Karpas-422 (cell line): Measurements from ENCODE around the gene SYCE1. TPM values are rescaled to one million over a fixed set of nuclear protein-coding genes. Genes with fewer than 3 reads are reported as not detected.
"Not testable (repeated sequence)": the region's sequence is repeated elsewhere in the genome, so short reads cannot be mapped to it uniquely, and the experiment has no call there.

ENCODE experiments used
- DNase-seq: peaks from one replicate; pipeline ENCODE4 v3.0.0-alpha.2; 2015
- H2AFZ ChIP-seq: fragments of 200-600 bp; sonication (generic); 2 replicates; pipeline ENCODE4 v1.6.1; 2014; ENCODE audit warnings: antibody characterized with exemption, low read length, mixed read lengths
- H3K27ac ChIP-seq: fragments of 200-600 bp; sonication (generic); 2 replicates; pipeline ENCODE4 v1.5.1; 2014; ENCODE audit warnings: mild to moderate bottlenecking, low read length, moderate library complexity
- H3K27me3 ChIP-seq: fragments of 200-600 bp; sonication (generic); 2 replicates; pipeline ENCODE4 v1.6.1; 2014; ENCODE audit warnings: low read length, mixed read lengths
- H3K36me3 ChIP-seq: fragments of 200-600 bp; sonication (generic); 2 replicates; pipeline ENCODE4 v1.6.1; 2014; ENCODE audit warnings: low read length, mixed read lengths; ENCODE audit not compliant: insufficient read depth
- H3K4me1 ChIP-seq: fragments of 200-600 bp; sonication (generic); 2 replicates; pipeline ENCODE4 v1.6.1; 2014; ENCODE audit warnings: mild to moderate bottlenecking, low read length, mixed read lengths
- H3K4me2 ChIP-seq: fragments of 200-600 bp; sonication (generic); 2 replicates; pipeline ENCODE4 v1.6.1; 2014; ENCODE audit warnings: low read length, low read depth, mild to moderate bottlenecking; ENCODE audit not compliant: poor library complexity, severe bottlenecking
- H3K4me3 ChIP-seq: fragments of 200-600 bp; sonication (generic); 2 replicates; pipeline ENCODE4 v1.5.1; 2014; ENCODE audit warnings: mild to moderate bottlenecking, antibody characterized with exemption, low read length, mixed read lengths
- H3K79me2 ChIP-seq: fragments of 200-600 bp; sonication (generic); 2 replicates; pipeline ENCODE4 v1.6.1; 2014; ENCODE audit warnings: mild to moderate bottlenecking, low read length, mixed read lengths
- H3K9ac ChIP-seq: fragments of 200-600 bp; sonication (generic); 2 replicates; pipeline ENCODE4 v1.6.0; 2014; ENCODE audit warnings: low read length
- H3K9me2 ChIP-seq: fragments of 200-600 bp; sonication (generic), shearing (Covaris generic); replicated peaks from 2 replicates; pipeline ENCODE4 v1.6.0; 2014; ENCODE audit warnings: mild to moderate bottlenecking, low read length, moderate library complexity; ENCODE audit not compliant: insufficient read depth
- H3K9me3 ChIP-seq: fragments of 300-700, 200-600 bp; sonication (generic); 2 replicates; pipeline ENCODE4 v1.6.1; 2014; ENCODE audit warnings: low read length, mixed read lengths
- H4K20me1 ChIP-seq: fragments of 200-600 bp; sonication (generic); 2 replicates; pipeline ENCODE4 v1.6.1; 2014; ENCODE audit warnings: mild to moderate bottlenecking, antibody characterized with exemption, low read length, low read depth; ENCODE audit not compliant: insufficient read depth
- total RNA-seq: library from RNA; depleted of rRNA; stranded (reverse); fragments of >200 nt; shearing (Covaris generic); gene quantifications from 2 replicates; pipeline ENCODE4 v1.2.3, GENCODE V29; 2014; ENCODE audit warnings: low replicate concordance; rRNA removed

Gene SYCE1
- not detected in 2 replicates for total RNA-seq

DNA sequence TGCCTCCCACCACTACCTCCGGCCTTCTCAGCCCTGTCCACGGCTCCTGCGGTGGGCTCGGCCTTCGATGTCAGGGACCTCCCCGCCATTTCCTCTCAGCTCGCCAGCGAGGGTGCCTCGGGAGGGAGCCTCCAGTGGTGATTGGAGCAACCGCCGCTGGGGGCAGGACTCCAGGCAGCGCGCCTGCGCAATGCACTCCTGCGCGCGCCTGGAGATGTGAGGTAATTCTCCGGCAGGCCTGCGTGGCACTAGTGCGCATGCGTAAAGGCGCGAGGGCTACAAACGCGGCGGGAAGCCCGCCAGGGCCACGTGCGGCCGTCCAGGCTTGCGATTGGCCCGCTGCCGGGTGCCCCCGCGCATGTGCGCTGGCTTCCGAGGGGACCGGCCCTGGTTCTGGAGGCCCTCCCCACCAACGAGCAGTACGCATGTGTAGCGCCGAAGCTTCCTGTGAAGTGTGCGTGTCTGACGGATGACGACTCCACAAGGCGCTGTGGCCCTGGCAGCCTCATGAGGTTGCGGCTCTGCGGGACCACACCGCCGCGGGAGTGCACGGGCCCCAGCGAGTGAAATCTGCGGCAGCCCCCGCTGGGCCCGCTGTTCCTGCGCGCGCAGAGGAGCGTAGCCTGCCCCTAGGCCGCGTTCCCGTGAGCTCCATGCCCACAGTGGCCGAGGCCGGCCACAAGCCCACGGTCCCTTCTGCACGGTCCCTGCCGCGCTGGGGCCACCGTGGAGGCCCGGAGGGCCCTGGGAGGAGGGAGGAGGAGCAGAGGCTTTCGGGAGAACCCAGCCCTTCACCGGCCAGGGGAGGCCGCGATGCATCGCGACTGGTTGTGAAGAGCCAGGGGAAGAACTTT, at the start of gene SYCE1:
Gene SYCE1, minus strand, starts transcription at position 143 of the 854 bp plus-strand sequence. Its CDS starts 54 bp downstream, at position 89.
- Histone ChIP-seq H3K79me2 (no peaks in the 10 kb centered on the region), H3K9me2 (no peaks in the 10 kb centered on the region), H4K20me1 (no peaks in the 10 kb centered on the region), H3K9ac (no peak within 1 kb of the TSS), H3K36me3 (no peaks in the 10 kb centered on the region; the same call in 1 of the 2 replicates), H3K9me3 (peaks cover 13% of the 10 kb centered on the region), H2AFZ (no peak within 1 kb of the TSS), H3K4me2 (no peak within 1 kb of the TSS), H3K4me1 (no peaks in the 10 kb centered on the region), H3K4me3 (no peak within 1 kb of the TSS), H3K27me3 (no peaks in the 10 kb centered on the region), H3K27ac (no peak within 1 kb of the TSS)
- DNase-seq, result no peak

- Histone ChIP-seq H3K27me3 (no peaks in the 10 kb centered on the region), H3K9ac (no peak overlapping the region), H3K79me2 (no peaks in the 10 kb centered on the region), H3K9me2 (no peaks in the 10 kb centered on the region), H3K4me2 (no peak overlapping the region), H4K20me1 (no peaks in the 10 kb centered on the region), H2AFZ (no peak overlapping the region), H3K4me3 (no peak overlapping the region), H3K27ac (no peak overlapping the region), H3K9me3 (no peaks in the 10 kb centered on the region), H3K4me1 (no peaks in the 10 kb centered on the region), H3K36me3 (no peaks in the 10 kb centered on the region)
- DNase-seq, result no peak
Observed at GRCh38 chr10:133614830-133615580, 49.6 kb upstream of the SYCE1 start.

- H3K9me2 ChIP-seq, result no peaks in the 10 kb centered on the region
- H3K4me3 ChIP-seq, result no peak overlapping the region
- no peak overlapping the region for H3K9ac ChIP-seq
- H3K27me3 ChIP-seq, result no peaks in the 10 kb centered on the region
- H3K4me2 ChIP-seq, result no peak overlapping the region
- H3K27ac ChIP-seq, result no peak overlapping the region
- no peak overlapping the region for H2AFZ ChIP-seq
- H3K4me1 ChIP-seq, result no peaks in the 10 kb centered on the region
- no peaks in the 10 kb centered on the region for H4K20me1 ChIP-seq
- no peaks in the 10 kb centered on the region for H3K79me2 ChIP-seq
- DNase-seq, result no peak
- no peaks in the 10 kb centered on the region for H3K9me3 ChIP-seq
- H3K36me3 ChIP-seq, result no peaks in the 10 kb centered on the region
Observed at GRCh38 chr10:133613699-133614098, 48.3 kb upstream of the SYCE1 start.

DNA sequence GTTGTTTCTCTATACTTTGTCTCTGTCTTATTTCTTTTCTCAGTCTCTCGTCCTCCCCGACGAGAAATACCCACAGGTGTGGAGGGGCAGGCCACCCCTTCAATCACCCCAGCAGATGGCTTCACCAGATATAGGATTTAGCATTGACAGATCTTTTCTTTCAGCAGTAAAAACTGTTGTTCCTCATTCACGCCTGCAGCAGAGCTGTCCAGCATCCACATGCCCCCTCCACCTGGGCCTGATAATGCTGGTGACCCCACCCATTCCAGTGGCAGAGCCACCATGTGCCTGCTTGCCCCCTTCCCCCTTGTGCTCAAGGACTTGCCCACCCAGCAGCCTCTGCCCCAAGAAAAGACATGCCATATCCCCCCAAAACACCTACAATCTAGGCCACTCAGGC, 45.7 kb upstream of the SYCE1 start:
- Histone ChIP-seq H3K27me3 (no peaks in the 10 kb centered on the region), H3K27ac (no peak overlapping the region), H3K36me3 (no peaks in the 10 kb centered on the region), H3K4me2 (no peak overlapping the region), H3K4me1 (no peaks in the 10 kb centered on the region), H3K79me2 (no peaks in the 10 kb centered on the region), H2AFZ (no peak overlapping the region), H3K9ac (no peak overlapping the region), H3K4me3 (no peak overlapping the region), H4K20me1 (no peaks in the 10 kb centered on the region), H3K9me2 (no peaks in the 10 kb centered on the region), H3K9me3 (peaks cover 15% of the 10 kb centered on the region; the same call in 1 of the 2 replicates)
- DNase-seq, result no peak

- Histone ChIP-seq H2AFZ (no peak overlapping the region), H3K36me3 (no peaks in the 10 kb centered on the region), H4K20me1 (no peaks in the 10 kb centered on the region), H3K9me2 (no peaks in the 10 kb centered on the region), H3K4me3 (no peak overlapping the region), H3K27me3 (no peaks in the 10 kb centered on the region), H3K27ac (no peak overlapping the region), H3K79me2 (no peaks in the 10 kb centered on the region), H3K4me2 (no peak overlapping the region), H3K9ac (no peak overlapping the region), H3K9me3 (peaks cover 15% of the 10 kb centered on the region; the same call in 1 of the 2 replicates), H3K4me1 (no peaks in the 10 kb centered on the region)
- DNase-seq, result peak; percentile 46
Observed at GRCh38 chr10:133608855-133609254, 43.5 kb upstream of the SYCE1 start.

- H3K79me2 ChIP-seq, H3K36me3 ChIP-seq, H3K9me2 ChIP-seq, H3K27ac ChIP-seq, H3K4me1 ChIP-seq, H2AFZ ChIP-seq, H3K4me2 ChIP-seq, H3K9ac ChIP-seq, H3K27me3 ChIP-seq, H3K4me3 ChIP-seq, H4K20me1 ChIP-seq, DNase-seq: not testable (repeated sequence)
- peaks cover 15% of the 10 kb centered on the region; the same call in 1 of the 2 replicates for H3K9me3 ChIP-seq
Observed at GRCh38 chr10:133603434-133603833, 38.1 kb upstream of the SYCE1 start.

DNA sequence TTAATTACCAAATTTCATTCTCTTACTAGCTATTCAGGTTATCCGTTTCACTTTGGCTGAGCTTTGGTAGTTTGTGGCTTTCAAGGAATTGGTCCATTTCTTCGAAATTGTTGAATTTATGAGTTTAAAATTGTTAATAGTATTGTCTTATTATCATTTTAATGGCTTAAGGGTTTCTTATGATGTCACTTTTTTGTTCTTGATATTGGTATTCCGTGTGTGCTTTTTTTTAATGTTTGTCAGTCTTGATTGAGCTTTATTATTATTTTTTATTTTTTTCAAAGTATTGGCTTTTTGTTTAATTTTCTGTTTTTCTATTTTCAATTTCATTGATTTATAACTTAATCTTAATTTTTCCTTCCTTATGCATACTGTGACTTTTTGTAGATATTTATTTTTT, 35.3 kb upstream of the SYCE1 start:
- Histone ChIP-seq H3K4me2 (no peak overlapping the region), H3K27ac (no peak overlapping the region), H3K4me1 (no peaks in the 10 kb centered on the region), H3K9me2 (no peaks in the 10 kb centered on the region), H3K27me3 (no peaks in the 10 kb centered on the region), H3K9ac (no peak overlapping the region), H3K9me3 (no peaks in the 10 kb centered on the region), H4K20me1 (no peaks in the 10 kb centered on the region), H3K4me3 (no peak overlapping the region), H3K79me2 (no peaks in the 10 kb centered on the region), H3K36me3 (no peaks in the 10 kb centered on the region), H2AFZ (no peak overlapping the region)
- no peak for DNase-seq

DNA sequence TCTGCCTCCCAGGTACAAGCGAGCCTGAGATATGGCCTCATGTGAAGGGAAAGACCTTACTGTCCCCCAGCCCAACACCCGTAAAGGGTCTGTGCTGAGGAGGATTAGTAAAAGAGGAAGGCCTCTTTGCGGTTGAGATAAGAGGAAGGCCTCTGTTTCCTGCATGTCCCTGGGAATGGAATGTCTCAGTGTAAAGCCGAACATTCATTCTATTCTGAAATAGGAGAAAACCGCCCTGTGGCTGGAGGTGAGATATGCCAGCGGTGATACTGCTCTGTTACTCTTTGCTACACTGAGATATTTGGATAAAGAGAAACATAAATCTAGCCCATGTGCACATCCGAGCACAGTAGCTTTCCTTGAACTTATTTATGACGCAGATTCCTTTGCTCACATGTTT, 34.5 kb upstream of the SYCE1 start:
- DNase-seq, H4K20me1 ChIP-seq, H3K9me2 ChIP-seq, H3K4me2 ChIP-seq, H3K27ac ChIP-seq, H3K9me3 ChIP-seq, H3K4me1 ChIP-seq, H3K27me3 ChIP-seq, H3K79me2 ChIP-seq, H3K4me3 ChIP-seq, H3K36me3 ChIP-seq, H3K9ac ChIP-seq, H2AFZ ChIP-seq: not testable (repeated sequence)
